ENCODE data around the gene RASD2. TPM values are rescaled to one million over a fixed set of nuclear protein-coding genes. Genes with fewer than 3 reads are reported as not detected.

The RASD2 gene
- total RNA-seq, 1 experiment from 2014 or later, result 3.1 TPM

DNA sequence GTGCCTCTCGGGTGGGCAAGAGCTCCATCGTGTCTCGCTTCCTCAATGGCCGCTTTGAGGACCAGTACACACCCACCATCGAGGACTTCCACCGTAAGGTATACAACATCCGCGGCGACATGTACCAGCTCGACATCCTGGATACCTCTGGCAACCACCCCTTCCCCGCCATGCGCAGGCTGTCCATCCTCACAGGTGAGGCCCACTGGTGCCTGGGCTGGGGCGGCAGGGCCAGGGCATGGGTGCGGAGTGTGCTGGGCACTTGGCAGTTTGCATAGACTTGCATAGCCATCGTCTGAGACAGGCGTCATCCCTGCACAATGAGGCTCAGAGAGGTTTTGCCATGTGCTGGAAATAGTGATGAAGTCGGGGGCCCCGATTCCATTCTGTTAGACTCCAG lies 6.3 kb downstream of the RASD2 start:
- ChIA-PET CTCF (interaction anchor here (1.3 to 2.0 kb wide), 2 partner anchors 12 to 116 kb away, joined by 5 to 14 read pairs; no protein-coding TSS in a partner anchor), POLR2A (no interaction called here)

DNA sequence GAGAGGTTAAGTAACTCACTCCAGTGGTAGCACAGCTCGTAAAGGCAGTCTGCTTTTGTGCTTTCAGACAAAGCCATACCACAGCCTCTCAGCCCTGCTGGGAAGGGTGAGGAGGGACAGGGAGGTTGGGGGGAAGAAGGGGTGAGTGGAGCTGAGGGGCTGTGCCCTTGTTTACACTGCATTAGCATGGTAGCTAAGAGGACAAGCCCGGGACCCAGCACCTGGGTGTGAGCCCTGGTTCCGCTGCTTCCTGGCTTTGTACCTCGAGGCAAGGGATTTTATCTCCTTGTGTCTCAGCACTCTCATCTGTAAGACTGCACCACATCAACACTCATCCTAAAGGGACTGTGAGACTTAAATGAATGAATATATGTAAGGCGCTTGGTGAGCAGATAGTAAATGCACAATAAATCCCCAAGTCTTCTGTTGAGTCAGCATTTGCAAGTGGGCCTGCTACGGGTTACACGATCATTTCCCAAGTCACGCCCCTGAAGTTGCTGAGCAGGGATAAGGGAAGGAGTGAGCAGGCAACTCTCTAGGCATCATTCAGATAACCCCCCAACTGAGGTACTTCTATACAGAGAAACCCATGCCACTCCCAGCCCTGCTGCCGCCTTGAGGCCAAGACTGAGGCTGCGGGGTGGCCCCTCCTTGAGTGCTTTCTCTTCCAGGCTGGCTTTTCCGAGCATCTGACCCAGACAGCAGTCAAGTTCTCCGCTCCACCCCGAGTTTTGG lies 7.5 kb downstream of the RASD2 start:
- Mint-ChIP-seq H3K9me3 (no peaks in the 10 kb centered on the region), H3K27me3 (ENCODE audit: low read depth) (no peaks in the 10 kb centered on the region), H3K27ac (no peak overlapping the region; the same call in 1 of the 2 replicates), H3K36me3 (no peaks in the 10 kb centered on the region), H3K4me3 (no peak overlapping the region), H3K4me1 (peaks cover 44% of the 10 kb centered on the region)
- ATAC-seq (peak; percentile 82), DNase-seq (ENCODE audit: low spot score) (peak; percentile 67)
- POLR2A ChIA-PET, result interaction anchor here (0.6 to 0.7 kb wide), 2 partner anchors 74 to 172 kb away, joined by 3 read pairs; no protein-coding TSS in a partner anchor
- TF ChIP-seq, protein P1, sequence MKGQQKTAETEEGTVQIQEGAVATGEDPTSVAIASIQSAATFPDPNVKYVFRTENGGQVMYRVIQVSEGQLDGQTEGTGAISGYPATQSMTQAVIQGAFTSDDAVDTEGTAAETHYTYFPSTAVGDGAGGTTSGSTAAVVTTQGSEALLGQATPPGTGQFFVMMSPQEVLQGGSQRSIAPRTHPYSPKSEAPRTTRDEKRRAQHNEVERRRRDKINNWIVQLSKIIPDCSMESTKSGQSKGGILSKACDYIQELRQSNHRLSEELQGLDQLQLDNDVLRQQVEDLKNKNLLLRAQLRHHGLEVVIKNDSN (CRISPR knock-in tag; IDR thresholded peaks at IDR 0.05), result no peak
- TF ChIP-seq, protein P2, sequence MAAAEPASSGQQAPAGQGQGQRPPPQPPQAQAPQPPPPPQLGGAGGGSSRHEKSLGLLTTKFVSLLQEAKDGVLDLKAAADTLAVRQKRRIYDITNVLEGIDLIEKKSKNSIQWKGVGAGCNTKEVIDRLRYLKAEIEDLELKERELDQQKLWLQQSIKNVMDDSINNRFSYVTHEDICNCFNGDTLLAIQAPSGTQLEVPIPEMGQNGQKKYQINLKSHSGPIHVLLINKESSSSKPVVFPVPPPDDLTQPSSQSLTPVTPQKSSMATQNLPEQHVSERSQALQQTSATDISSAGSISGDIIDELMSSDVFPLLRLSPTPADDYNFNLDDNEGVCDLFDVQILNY (CRISPR knock-in tag; IDR thresholded peaks at IDR 0.05), result no peak
- no peak for TF ChIP-seq GABPB1 (CRISPR knock-in tag; IDR thresholded peaks at IDR 0.05)
- TF ChIP-seq, protein P3, sequence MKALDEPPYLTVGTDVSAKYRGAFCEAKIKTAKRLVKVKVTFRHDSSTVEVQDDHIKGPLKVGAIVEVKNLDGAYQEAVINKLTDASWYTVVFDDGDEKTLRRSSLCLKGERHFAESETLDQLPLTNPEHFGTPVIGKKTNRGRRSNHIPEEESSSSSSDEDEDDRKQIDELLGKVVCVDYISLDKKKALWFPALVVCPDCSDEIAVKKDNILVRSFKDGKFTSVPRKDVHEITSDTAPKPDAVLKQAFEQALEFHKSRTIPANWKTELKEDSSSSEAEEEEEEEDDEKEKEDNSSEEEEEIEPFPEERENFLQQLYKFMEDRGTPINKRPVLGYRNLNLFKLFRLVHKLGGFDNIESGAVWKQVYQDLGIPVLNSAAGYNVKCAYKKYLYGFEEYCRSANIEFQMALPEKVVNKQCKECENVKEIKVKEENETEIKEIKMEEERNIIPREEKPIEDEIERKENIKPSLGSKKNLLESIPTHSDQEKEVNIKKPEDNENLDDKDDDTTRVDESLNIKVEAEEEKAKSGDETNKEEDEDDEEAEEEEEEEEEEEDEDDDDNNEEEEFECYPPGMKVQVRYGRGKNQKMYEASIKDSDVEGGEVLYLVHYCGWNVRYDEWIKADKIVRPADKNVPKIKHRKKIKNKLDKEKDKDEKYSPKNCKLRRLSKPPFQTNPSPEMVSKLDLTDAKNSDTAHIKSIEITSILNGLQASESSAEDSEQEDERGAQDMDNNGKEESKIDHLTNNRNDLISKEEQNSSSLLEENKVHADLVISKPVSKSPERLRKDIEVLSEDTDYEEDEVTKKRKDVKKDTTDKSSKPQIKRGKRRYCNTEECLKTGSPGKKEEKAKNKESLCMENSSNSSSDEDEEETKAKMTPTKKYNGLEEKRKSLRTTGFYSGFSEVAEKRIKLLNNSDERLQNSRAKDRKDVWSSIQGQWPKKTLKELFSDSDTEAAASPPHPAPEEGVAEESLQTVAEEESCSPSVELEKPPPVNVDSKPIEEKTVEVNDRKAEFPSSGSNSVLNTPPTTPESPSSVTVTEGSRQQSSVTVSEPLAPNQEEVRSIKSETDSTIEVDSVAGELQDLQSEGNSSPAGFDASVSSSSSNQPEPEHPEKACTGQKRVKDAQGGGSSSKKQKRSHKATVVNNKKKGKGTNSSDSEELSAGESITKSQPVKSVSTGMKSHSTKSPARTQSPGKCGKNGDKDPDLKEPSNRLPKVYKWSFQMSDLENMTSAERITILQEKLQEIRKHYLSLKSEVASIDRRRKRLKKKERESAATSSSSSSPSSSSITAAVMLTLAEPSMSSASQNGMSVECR (CRISPR knock-in tag; IDR thresholded peaks at IDR 0.05; ENCODE audit: borderline replicate concordance), result no peak
- TF ChIP-seq IRF2 (CRISPR knock-in tag; IDR thresholded peaks at IDR 0.05; ENCODE audit: borderline replicate concordance, low read depth), result no peak
- TF ChIP-seq, protein P4, sequence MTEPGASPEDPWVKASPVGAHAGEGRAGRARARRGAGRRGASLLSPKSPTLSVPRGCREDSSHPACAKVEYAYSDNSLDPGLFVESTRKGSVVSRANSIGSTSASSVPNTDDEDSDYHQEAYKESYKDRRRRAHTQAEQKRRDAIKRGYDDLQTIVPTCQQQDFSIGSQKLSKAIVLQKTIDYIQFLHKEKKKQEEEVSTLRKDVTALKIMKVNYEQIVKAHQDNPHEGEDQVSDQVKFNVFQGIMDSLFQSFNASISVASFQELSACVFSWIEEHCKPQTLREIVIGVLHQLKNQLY (CRISPR knock-in tag; IDR thresholded peaks at IDR 0.05), result no peak
- TF ChIP-seq GTF2I (CRISPR knock-in tag; conservative IDR thresholded peaks at IDR 0.05), result no peak
- no peak for TF ChIP-seq HMGA2 (CRISPR knock-in tag; IDR thresholded peaks at IDR 0.05)
- no peak for TF ChIP-seq NFE2L1 (CRISPR knock-in tag; IDR thresholded peaks at IDR 0.05)
- TF ChIP-seq FOXJ3 (CRISPR knock-in tag; IDR thresholded peaks at IDR 0.05; ENCODE audit: borderline replicate concordance), result no peak
- TF ChIP-seq, protein P5, sequence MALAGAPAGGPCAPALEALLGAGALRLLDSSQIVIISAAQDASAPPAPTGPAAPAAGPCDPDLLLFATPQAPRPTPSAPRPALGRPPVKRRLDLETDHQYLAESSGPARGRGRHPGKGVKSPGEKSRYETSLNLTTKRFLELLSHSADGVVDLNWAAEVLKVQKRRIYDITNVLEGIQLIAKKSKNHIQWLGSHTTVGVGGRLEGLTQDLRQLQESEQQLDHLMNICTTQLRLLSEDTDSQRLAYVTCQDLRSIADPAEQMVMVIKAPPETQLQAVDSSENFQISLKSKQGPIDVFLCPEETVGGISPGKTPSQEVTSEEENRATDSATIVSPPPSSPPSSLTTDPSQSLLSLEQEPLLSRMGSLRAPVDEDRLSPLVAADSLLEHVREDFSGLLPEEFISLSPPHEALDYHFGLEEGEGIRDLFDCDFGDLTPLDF (CRISPR knock-in tag; IDR thresholded peaks at IDR 0.05), result no peak
- CTCF ChIA-PET, result interaction anchor here (0.7 to 2.0 kb wide), 9 partner anchors 10 to 179 kb away, joined by 3 to 14 read pairs (median 4); no protein-coding TSS in a partner anchor

More for the DNA sequence above, 6.3 kb downstream of the RASD2 start:
- peaks cover 46% of the 10 kb centered on the region for H3K4me1 Mint-ChIP-seq
- H3K9me3 Mint-ChIP-seq, result no peaks in the 10 kb centered on the region
- H3K4me3 Mint-ChIP-seq, result no peak overlapping the region
- no peak for TF ChIP-seq PRRX2 (CRISPR knock-in tag; IDR thresholded peaks at IDR 0.05)
- TF ChIP-seq, protein P6, sequence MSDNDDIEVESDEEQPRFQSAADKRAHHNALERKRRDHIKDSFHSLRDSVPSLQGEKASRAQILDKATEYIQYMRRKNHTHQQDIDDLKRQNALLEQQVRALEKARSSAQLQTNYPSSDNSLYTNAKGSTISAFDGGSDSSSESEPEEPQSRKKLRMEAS (CRISPR knock-in tag; IDR thresholded peaks at IDR 0.05), result no peak
- DNase-seq (ENCODE audit: low spot score) (no peak), ATAC-seq (no peak)
- H3K36me3 Mint-ChIP-seq, result no peaks in the 10 kb centered on the region
- no peak overlapping the region for H3K27ac Mint-ChIP-seq
- H3K27me3 Mint-ChIP-seq (ENCODE audit: low read depth), result peaks cover 8% of the 10 kb centered on the region
